Measurements from ENCODE around the gene CCSER1. TPM values are rescaled to one million over a fixed set of nuclear protein-coding genes. Genes with fewer than 3 reads are reported as not detected.
"Not testable (repeated sequence)": the region's sequence is repeated elsewhere in the genome, so short reads cannot be mapped to it uniquely, and the experiment has no call there.

The CCSER1 gene
- total and polyA plus RNA-seq, 2 experiments from 2014 or later: 5.2 to 23.4 TPM

- no peak overlapping the region for H3K4me3 ChIP-seq
- TF ChIP-seq EZH2phosphoT487 (IDR thresholded peaks at IDR 0.05; ENCODE audit: low read depth, severe bottlenecking, unreplicated experiment) (no peak), CTCF (IDR thresholded peaks at IDR 0.05; ENCODE audit: poor library complexity) (no peak), EZH2 (IDR thresholded peaks at IDR 0.05; ENCODE audit: borderline replicate concordance) (no peak)
These were observed 347.3 kb downstream of the CCSER1 start for GRCh38 chr4:90474484-90474883.

GRCh38 chr4:90476019-90476418, 348.8 kb downstream of the CCSER1 start:
- Histone ChIP-seq H3K4me1 (ENCODE audit: insufficient read depth) (no peaks in the 10 kb centered on the region), H3K9me2 (replicated peaks; ENCODE audit: insufficient read depth) (no peaks in the 10 kb centered on the region), H3K9me3 (ENCODE audit: low read depth) (no peaks in the 10 kb centered on the region), H2AFZ (no peak overlapping the region), H3K27ac (no peak overlapping the region), H3K36me3 (replicated peaks; ENCODE audit: insufficient read depth, low read depth) (no peaks in the 10 kb centered on the region), H3K79me2 (no peaks in the 10 kb centered on the region), H4K20me1 (ENCODE audit: insufficient read depth, poor library complexity, severe bottlenecking) (no peaks in the 10 kb centered on the region), H3K27me3 (no peaks in the 10 kb centered on the region), H3K4me3 (no peak overlapping the region), H3K4me2 (no peak overlapping the region)
- no peak for TF ChIP-seq EZH2phosphoT487 (IDR thresholded peaks at IDR 0.05; ENCODE audit: low read depth, severe bottlenecking, unreplicated experiment)
- no peak for TF ChIP-seq CTCF (IDR thresholded peaks at IDR 0.05; ENCODE audit: poor library complexity)
- no peak for TF ChIP-seq EZH2 (IDR thresholded peaks at IDR 0.05; ENCODE audit: borderline replicate concordance)
- 85% methylated on average over 6 of the region's 6 CpGs for WGBS (ENCODE audit: low lambda C conversion rate, missing lambda C conversion rate)
- no peak for DNase-seq (ENCODE audit: low spot score)

More at GRCh38 chr4:90474484-90474883, 347.3 kb downstream of the CCSER1 start:
- Histone ChIP-seq H3K36me3 (replicated peaks; ENCODE audit: insufficient read depth, low read depth) (no peaks in the 10 kb centered on the region), H3K9me2 (replicated peaks; ENCODE audit: insufficient read depth) (no peaks in the 10 kb centered on the region), H3K4me1 (ENCODE audit: insufficient read depth) (no peaks in the 10 kb centered on the region), H4K20me1 (ENCODE audit: insufficient read depth, poor library complexity, severe bottlenecking) (no peaks in the 10 kb centered on the region), H3K79me2 (no peaks in the 10 kb centered on the region), H3K27me3 (no peaks in the 10 kb centered on the region), H3K27ac (peak overlapping the region; percentile 15), H3K9me3 (ENCODE audit: low read depth) (no peaks in the 10 kb centered on the region), H3K4me2 (no peak overlapping the region), H2AFZ (no peak overlapping the region)
- WGBS (ENCODE audit: low lambda C conversion rate, missing lambda C conversion rate): 81% methylated on average over 1 of the region's 1 CpG
- DNase-seq (ENCODE audit: low spot score): no peak

- H3K27me3 ChIP-seq: no peaks in the 10 kb centered on the region
- no peak overlapping the region for H2AFZ ChIP-seq
- H3K9me2 ChIP-seq (replicated peaks; ENCODE audit: insufficient read depth): no peaks in the 10 kb centered on the region
- DNase-seq (ENCODE audit: low spot score): no peak
- H4K20me1 ChIP-seq (ENCODE audit: insufficient read depth, poor library complexity, severe bottlenecking): no peaks in the 10 kb centered on the region
- 82% methylated on average over 4 of the region's 4 CpGs for WGBS (ENCODE audit: low lambda C conversion rate, missing lambda C conversion rate)
- TF ChIP-seq EZH2phosphoT487 (IDR thresholded peaks at IDR 0.05; ENCODE audit: low read depth, severe bottlenecking, unreplicated experiment) (no peak), CTCF (IDR thresholded peaks at IDR 0.05; ENCODE audit: poor library complexity) (no peak)
- H3K9me3 ChIP-seq (ENCODE audit: low read depth): no peaks in the 10 kb centered on the region
- H3K4me1 ChIP-seq (ENCODE audit: insufficient read depth): no peaks in the 10 kb centered on the region
- no peak overlapping the region for H3K4me3 ChIP-seq
- H3K4me2 ChIP-seq: no peak overlapping the region
- H3K79me2 ChIP-seq: no peaks in the 10 kb centered on the region
- no peaks in the 10 kb centered on the region for H3K36me3 ChIP-seq (replicated peaks; ENCODE audit: insufficient read depth, low read depth)
- H3K27ac ChIP-seq: no peak overlapping the region
These were observed 349.4 kb downstream of the CCSER1 start for GRCh38 chr4:90476586-90476985.

- not testable (repeated sequence) for H3K36me3 ChIP-seq (replicated peaks; ENCODE audit: insufficient read depth, low read depth); H3K9me2 ChIP-seq (replicated peaks; ENCODE audit: insufficient read depth); DNase-seq (ENCODE audit: low spot score); H3K4me1 ChIP-seq (ENCODE audit: insufficient read depth); H3K79me2 ChIP-seq; H3K4me2 ChIP-seq; H3K27ac ChIP-seq; H3K4me3 ChIP-seq; H4K20me1 ChIP-seq (ENCODE audit: insufficient read depth, poor library complexity, severe bottlenecking); H2AFZ ChIP-seq; H3K27me3 ChIP-seq; H3K9me3 ChIP-seq (ENCODE audit: low read depth)
- 95% methylated on average over 9 of the region's 9 CpGs for WGBS (ENCODE audit: low lambda C conversion rate, missing lambda C conversion rate)
These were observed 357.7 kb downstream of the CCSER1 start for GRCh38 chr4:90484894-90485293.

Data from hepatocyte (in vitro differentiated cells).